Activated gamma-delta T cell (primary cell): ENCODE results near the gene PPP1R37.

ENCODE experiments used
- DNase-seq: peaks from one replicate; lab custom pipeline; 2025; lab: John Stamatoyannopoulos, UW

Gene PPP1R37

GRCh38 chr19:45170146-45171106 is 77.4 kb downstream of the PPP1R37 start:
- DNase-seq, result no peak

GRCh38 chr19:45171211-45171623 is 78.2 kb downstream of the PPP1R37 start:
- DNase-seq, result no peak

- DNase-seq, result no peak
These were observed 79.2 kb downstream of the PPP1R37 start for GRCh38 chr19:45172173-45172572.

GRCh38 chr19:45172611-45173208 is 79.7 kb downstream of the PPP1R37 start:
- no peak for DNase-seq

GRCh38 chr19:45173816-45174215 is 80.8 kb downstream of the PPP1R37 start:
- DNase-seq, result no peak

GRCh38 chr19:45175515-45176345 is 82.8 kb downstream of the PPP1R37 start:
- no peak for DNase-seq

- no peak for DNase-seq
These were observed 84.9 kb downstream of the PPP1R37 start, which contains the start of gene TRAPPC6A for GRCh38 chr19:45177817-45178261. Gene TRAPPC6A (minus strand): TSS chr19:45178237. CDS start chr19:45178218, 19 bp downstream.

- DNase-seq, result peak; percentile 97
These were observed 85.5 kb downstream of the PPP1R37 start, which contains the start of gene BLOC1S3 for GRCh38 chr19:45178262-45179071. Gene BLOC1S3 (plus strand): TSS chr19:45178784. CDS start chr19:45179297, 513 bp downstream.

GRCh38 chr19:45179072-45179891 is 86.3 kb downstream of the PPP1R37 start:
- DNase-seq, result peak; percentile 37

GRCh38 chr19:45179892-45180370 is 87.0 kb downstream of the PPP1R37 start:
- no peak for DNase-seq

- DNase-seq, result no peak
These were observed 88.0 kb downstream of the PPP1R37 start for GRCh38 chr19:45180936-45181335.

- DNase-seq, result no peak
These were observed 89.8 kb downstream of the PPP1R37 start for GRCh38 chr19:45182758-45183157.

GRCh38 chr19:45184115-45184514 is 91.1 kb downstream of the PPP1R37 start:
- DNase-seq, result no peak

- DNase-seq, result no peak
These were observed 93.7 kb downstream of the PPP1R37 start for GRCh38 chr19:45186509-45187334.

- DNase-seq, result no peak
These were observed 94.6 kb downstream of the PPP1R37 start for GRCh38 chr19:45187421-45188100.

GRCh38 chr19:45189971-45190370 is 97.0 kb downstream of the PPP1R37 start:
- DNase-seq, result no peak

- no peak for DNase-seq
These were observed 98.4 kb downstream of the PPP1R37 start for GRCh38 chr19:45191375-45191774.

- no peak for DNase-seq
These were observed 102.8 kb downstream of the PPP1R37 start for GRCh38 chr19:45195764-45196163.
